GM21367 (cell line): ENCODE results near the gene SLC8A3.

Experiments
- ATAC-seq: cut with Tn5 transposase; IDR thresholded peaks from one replicate; pipeline ENCODE4 v1.9.1; 2021; ENCODE audit not compliant: unreplicated experiment

Gene SLC8A3

GRCh38 chr14:70029296-70030132 is 159.2 kb downstream of the SLC8A3 start:
- ATAC-seq = no peak

GRCh38 chr14:70027785-70028428 is 160.8 kb downstream of the SLC8A3 start:
- ATAC-seq = no peak

GRCh38 chr14:70023871-70024270 is 164.9 kb downstream of the SLC8A3 start:
- ATAC-seq = no peak

- ATAC-seq = no peak
Observed at GRCh38 chr14:70022771-70023445, 165.8 kb downstream of the SLC8A3 start.

GRCh38 chr14:70021548-70022220 is 167.1 kb downstream of the SLC8A3 start:
- ATAC-seq = no peak

GRCh38 chr14:70020352-70021170 is 168.2 kb downstream of the SLC8A3 start:
- no peak for ATAC-seq

- ATAC-seq = no peak
Observed at GRCh38 chr14:70019695-70020094, 169.1 kb downstream of the SLC8A3 start.

- no peak for ATAC-seq
Observed at GRCh38 chr14:70018713-70019211, 170.0 kb downstream of the SLC8A3 start.

- ATAC-seq = no peak
Observed at GRCh38 chr14:70018230-70018629, 170.5 kb downstream of the SLC8A3 start.

GRCh38 chr14:70014406-70015095 is 174.2 kb downstream of the SLC8A3 start:
- ATAC-seq = no peak

- no peak for ATAC-seq
Observed at GRCh38 chr14:70013271-70013873, 175.4 kb downstream of the SLC8A3 start.

GRCh38 chr14:70011708-70012107 is 177.0 kb downstream of the SLC8A3 start:
- ATAC-seq = no peak

- ATAC-seq = no peak
Observed at GRCh38 chr14:70011098-70011497, 177.7 kb downstream of the SLC8A3 start.

- no peak for ATAC-seq
Observed at GRCh38 chr14:70009961-70010360, 178.8 kb downstream of the SLC8A3 start.

- no peak for ATAC-seq
Observed at GRCh38 chr14:70008284-70009262, 180.2 kb downstream of the SLC8A3 start.

GRCh38 chr14:70006699-70007098 is 182.1 kb downstream of the SLC8A3 start:
- ATAC-seq = no peak

- no peak for ATAC-seq
Observed at GRCh38 chr14:70005281-70005805, 183.4 kb downstream of the SLC8A3 start.

- ATAC-seq = no peak
Observed at GRCh38 chr14:70004791-70005190, 184.0 kb downstream of the SLC8A3 start.
